HepG2 (cell line): ENCODE results near the gene BBLN. TPM values are rescaled to one million over a fixed set of nuclear protein-coding genes. Genes with fewer than 3 reads are reported as not detected.
A peak's percentile ranks its signal among the peaks of the same experiment; 100 is the strongest.

Experiments used
- BHLHE40 ChIP-seq: IDR thresholded peaks from 2 replicates; pipeline ENCODE4 v1.6.1; 2011; ENCODE audit warnings: low read length, improper control_type of control experiment
- DMTF1 ChIP-seq: sonication (generic); formaldehyde crosslinking; IDR thresholded peaks from 2 replicates; pipeline ENCODE4 v1.4.0; 2020; ENCODE audit warnings: mild to moderate bottlenecking, missing genetic modification reagents
- EZH2 ChIP-seq: conservative IDR thresholded peaks from 2 replicates; pipeline ENCODE4 v1.6.1; 2012; ENCODE audit warnings: mild to moderate bottlenecking, low read depth, low read length, moderate library complexity
- FIP1L1 ChIP-seq: fragments of 200-400 bp; formaldehyde crosslinking; IDR thresholded peaks from 2 replicates; pipeline ENCODE4 v1.6.1; 2018; ENCODE audit warnings: low read depth, mild to moderate bottlenecking, low read length, moderate library complexity, borderline replicate concordance; ENCODE audit not compliant: insufficient read depth
- GATA4 ChIP-seq: sonication (generic); IDR thresholded peaks from 2 replicates; pipeline ENCODE4 v1.6.1; 2016; ENCODE audit warnings: antibody characterized with exemption, low read depth, borderline replicate concordance
- HDAC1 ChIP-seq: sonication (generic); formaldehyde crosslinking; IDR thresholded peaks from 2 replicates; pipeline ENCODE4 v1.5.1; 2020; ENCODE audit warnings: mild to moderate bottlenecking, missing genetic modification reagents
- HOXA9 ChIP-seq: sonication (generic); formaldehyde crosslinking; IDR thresholded peaks from 2 replicates; pipeline ENCODE4 v1.8.1; 2022; ENCODE audit warnings: missing genetic modification reagents, mild to moderate bottlenecking, moderate library complexity, borderline replicate concordance
- KLF11 ChIP-seq: IDR thresholded peaks from 2 replicates; pipeline ENCODE4 v1.6.1; 2016; ENCODE audit warnings: missing compliant biosample characterization
- MAFF ChIP-seq: IDR thresholded peaks from 2 replicates; pipeline ENCODE4 v1.6.1; 2011; ENCODE audit warnings: low read depth, low read length, improper control_type of control experiment
- MBD4 ChIP-seq: IDR thresholded peaks from 2 replicates; pipeline ENCODE4 v1.6.1; 2012; ENCODE audit warnings: low read length, inconsistent platforms, borderline replicate concordance
- MYPOP ChIP-seq: sonication (generic); formaldehyde crosslinking; IDR thresholded peaks from 2 replicates; pipeline ENCODE4 v1.8.1; 2023; ENCODE audit warnings: mild to moderate bottlenecking, moderate library complexity, missing genetic modification reagents
- NCOA2 ChIP-seq: sonication (generic); formaldehyde crosslinking; IDR thresholded peaks from 2 replicates; pipeline ENCODE4 v1.8.0; 2022; ENCODE audit warnings: inconsistent platforms
- RAD21 ChIP-seq: fragments of 450-650 bp; formaldehyde crosslinking; IDR thresholded peaks from 2 replicates; pipeline ENCODE4 v1.5.0; 2020; ENCODE audit warnings: mild to moderate bottlenecking
- RNF2 ChIP-seq: fragments of 450-650 bp; conservative IDR thresholded peaks from 2 replicates; pipeline ENCODE4 v1.6.1; 2016; ENCODE audit warnings: low read depth
- SAFB2 ChIP-seq: sonication (generic); formaldehyde crosslinking; IDR thresholded peaks from 2 replicates; pipeline ENCODE4 v1.5.1; 2020; ENCODE audit warnings: missing genetic modification reagents, low read depth, mild to moderate bottlenecking, borderline replicate concordance
- SMAD1 ChIP-seq: sonication (generic); formaldehyde crosslinking; IDR thresholded peaks from 2 replicates; pipeline ENCODE4 v1.4.0; 2020; ENCODE audit warnings: missing genetic modification reagents, low read depth, mild to moderate bottlenecking, borderline replicate concordance
- SP5 ChIP-seq: IDR thresholded peaks from 2 replicates; pipeline ENCODE4 v1.6.1; 2016; ENCODE audit warnings: low read depth, borderline replicate concordance
- TRIM24 ChIP-seq: sonication (generic); formaldehyde crosslinking; IDR thresholded peaks from 2 replicates; pipeline ENCODE4 v1.8.0; 2022; ENCODE audit warnings: mild to moderate bottlenecking, missing genetic modification reagents
- ZNF672 ChIP-seq: sonication (generic); formaldehyde crosslinking; IDR thresholded peaks from 2 replicates; pipeline ENCODE4 v1.8.1; 2022; ENCODE audit warnings: missing genetic modification reagents
- polyA plus RNA-seq, 8 experiments: library from polyadenylated mRNA; depleted of rRNA in 3 of 8; stranded (reverse) in 7 of 8; unstranded in 1 of 8; fragments of >200 nt; fragmentation: Illumina TruSeq in 4 of 8; extraction: Trizol in 4 of 8; gene quantifications; 2 replicates each; pipeline versions ENCODE4 v1.2.1 to v1.2.3, GENCODE V29; 2011 to 2016; ENCODE audit warnings: low read depth in 4 of 8, missing spikeins in 1 of 8, mixed read lengths in 1 of 8; ENCODE audit not compliant: insufficient read depth in 1 of 8
- total RNA-seq, 5 experiments: library from RNA; depleted of rRNA; stranded (reverse); fragments of >200 nt; fragmentation: Illumina TruSeq; extraction: Trizol; gene quantifications; 2 replicates each; pipeline ENCODE4 v1.2.3, GENCODE V29; 2016; ENCODE audit warnings: low read depth in 1 of 5
- TF ChIP-seq, protein P1 (sequence below): sonication (generic); formaldehyde crosslinking; IDR thresholded peaks from 2 replicates; pipeline ENCODE4 v1.5.1; 2020; ENCODE audit warnings: missing genetic modification reagents, mild to moderate bottlenecking, borderline replicate concordance
- TF ChIP-seq, protein P2 (sequence below): sonication (generic); formaldehyde crosslinking; IDR thresholded peaks from 2 replicates; pipeline ENCODE4 v1.4.0; 2020; ENCODE audit warnings: missing genetic modification reagents
- TF ChIP-seq, protein P3 (sequence below): sonication (generic); formaldehyde crosslinking; IDR thresholded peaks from 2 replicates; pipeline ENCODE4 v1.8.0; 2022; ENCODE audit warnings: missing genetic modification reagents, low read depth, mild to moderate bottlenecking, borderline replicate concordance
- TF ChIP-seq, protein P4 (sequence below): sonication (generic); formaldehyde crosslinking; IDR thresholded peaks from 2 replicates; pipeline ENCODE4 v1.8.1; 2023; ENCODE audit warnings: mild to moderate bottlenecking, missing genetic modification reagents

Gene BBLN
- total and polyA plus RNA-seq, 2 of the 13 experiments (the other 11 are each of a cell fraction or from before 2014, with no cell fraction given): 27.6 to 33.1 TPM

GRCh38 chr9:128203024-128203706, 43.1 kb downstream of the BBLN start, which contains the start of gene DNM1 (continued):
- TF ChIP-seq DMTF1 (CRISPR knock-in tag): no peak
- TF ChIP-seq HDAC1 (CRISPR knock-in tag): no peak
- no peak for TF ChIP-seq MYPOP
- no peak for TF ChIP-seq ZNF672 (CRISPR knock-in tag)
- TF ChIP-seq RAD21 (CRISPR knock-in tag): peak; percentile 40; the same call in 1 of the 2 replicates
- TF ChIP-seq, protein P1, sequence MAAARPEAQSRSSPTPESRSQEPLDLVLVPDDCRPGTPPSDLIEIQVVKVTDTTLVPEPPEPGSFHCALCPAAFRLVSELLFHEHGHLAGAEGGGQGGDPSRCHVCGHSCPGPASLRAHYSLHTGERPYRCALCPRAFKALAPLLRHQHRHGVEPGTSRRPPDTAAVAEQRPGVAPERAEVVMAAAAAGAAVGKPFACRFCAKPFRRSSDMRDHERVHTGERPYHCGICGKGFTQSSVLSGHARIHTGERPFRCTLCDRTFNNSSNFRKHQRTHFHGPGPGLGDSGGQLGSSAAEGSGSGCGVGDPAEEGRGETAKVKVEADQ (CRISPR knock-in tag): 0 out of 2 replicates have a peak, but pooled peaks have one; percentile 65
- TF ChIP-seq TRIM24 (CRISPR knock-in tag): no peak
- no peak for TF ChIP-seq HOXA9 (CRISPR knock-in tag)
- no peak for TF ChIP-seq NCOA2 (CRISPR knock-in tag)
- TF ChIP-seq, protein P2, sequence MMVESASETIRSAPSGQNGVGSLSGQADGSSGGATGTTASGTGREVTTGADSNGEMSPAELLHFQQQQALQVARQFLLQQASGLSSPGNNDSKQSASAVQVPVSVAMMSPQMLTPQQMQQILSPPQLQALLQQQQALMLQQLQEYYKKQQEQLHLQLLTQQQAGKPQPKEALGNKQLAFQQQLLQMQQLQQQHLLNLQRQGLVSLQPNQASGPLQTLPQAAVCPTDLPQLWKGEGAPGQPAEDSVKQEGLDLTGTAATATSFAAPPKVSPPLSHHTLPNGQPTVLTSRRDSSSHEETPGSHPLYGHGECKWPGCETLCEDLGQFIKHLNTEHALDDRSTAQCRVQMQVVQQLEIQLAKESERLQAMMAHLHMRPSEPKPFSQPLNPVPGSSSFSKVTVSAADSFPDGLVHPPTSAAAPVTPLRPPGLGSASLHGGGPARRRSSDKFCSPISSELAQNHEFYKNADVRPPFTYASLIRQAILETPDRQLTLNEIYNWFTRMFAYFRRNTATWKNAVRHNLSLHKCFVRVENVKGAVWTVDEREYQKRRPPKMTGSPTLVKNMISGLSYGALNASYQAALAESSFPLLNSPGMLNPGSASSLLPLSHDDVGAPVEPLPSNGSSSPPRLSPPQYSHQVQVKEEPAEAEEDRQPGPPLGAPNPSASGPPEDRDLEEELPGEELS: no peak
- no peak for TF ChIP-seq MAFF
- TF ChIP-seq MBD4: no peak
- TF ChIP-seq SMAD1 (CRISPR knock-in tag): no peak
- TF ChIP-seq EZH2: no peak
- TF ChIP-seq BHLHE40: peak; percentile 21; the same call in 1 of the 2 replicates
- no peak for TF ChIP-seq KLF11 (CRISPR knock-in tag)
- TF ChIP-seq GATA4: no peak
- TF ChIP-seq SP5 (CRISPR knock-in tag): no peak
- TF ChIP-seq, protein P3, sequence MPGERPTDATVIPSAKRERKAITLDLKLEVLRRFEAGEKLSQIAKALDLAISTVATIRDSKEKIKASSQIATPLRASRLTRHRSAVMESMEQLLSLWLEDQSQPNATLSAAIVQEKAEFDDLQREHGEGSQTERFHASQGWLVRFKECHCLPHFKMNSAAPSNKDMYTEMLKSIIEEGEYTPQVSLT (CRISPR knock-in tag): no peak
- TF ChIP-seq SAFB2 (CRISPR knock-in tag): no peak
- no peak for TF ChIP-seq RNF2
- TF ChIP-seq, protein P4, sequence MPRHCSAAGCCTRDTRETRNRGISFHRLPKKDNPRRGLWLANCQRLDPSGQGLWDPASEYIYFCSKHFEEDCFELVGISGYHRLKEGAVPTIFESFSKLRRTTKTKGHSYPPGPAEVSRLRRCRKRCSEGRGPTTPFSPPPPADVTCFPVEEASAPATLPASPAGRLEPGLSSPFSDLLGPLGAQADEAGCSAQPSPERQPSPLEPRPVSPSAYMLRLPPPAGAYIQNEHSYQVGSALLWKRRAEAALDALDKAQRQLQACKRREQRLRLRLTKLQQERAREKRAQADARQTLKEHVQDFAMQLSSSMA (CRISPR knock-in tag): no peak
- TF ChIP-seq FIP1L1: no peak
